CD4-positive, alpha-beta T cell treated with Interferon alpha-2 for 1 hour (primary cell): ENCODE data around the gene NCDN.
"Not testable (repeated sequence)": the region's sequence is repeated elsewhere in the genome, so short reads cannot be mapped to it uniquely, and the experiment has no call there.

Experiments used
- DNase-seq, 2 donors: peaks; one replicate each; pipeline ENCODE4 v3.0.0-alpha.2; 2020 to 2022

NCDN gene

DNA sequence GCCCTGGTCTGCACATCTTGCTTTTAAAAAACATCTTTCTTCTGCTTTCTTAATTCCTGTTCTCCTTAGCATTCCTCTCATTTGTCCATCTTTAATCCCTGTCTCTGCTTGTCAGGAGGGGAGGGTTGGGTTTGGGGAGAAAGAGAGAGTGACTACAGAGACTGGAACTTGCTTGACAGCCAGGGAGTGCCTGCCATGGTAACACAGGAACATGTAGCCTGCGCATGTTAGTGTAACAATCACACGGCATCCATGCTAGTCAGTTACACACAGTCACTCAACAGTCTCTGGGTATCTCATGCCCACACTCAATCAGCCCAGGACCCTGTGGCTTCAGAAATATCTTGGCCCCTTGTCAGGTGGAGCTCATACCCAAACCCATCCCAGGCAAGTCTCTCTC is 14.7 kb downstream of the NCDN start:
- no peak for DNase-seq

DNA sequence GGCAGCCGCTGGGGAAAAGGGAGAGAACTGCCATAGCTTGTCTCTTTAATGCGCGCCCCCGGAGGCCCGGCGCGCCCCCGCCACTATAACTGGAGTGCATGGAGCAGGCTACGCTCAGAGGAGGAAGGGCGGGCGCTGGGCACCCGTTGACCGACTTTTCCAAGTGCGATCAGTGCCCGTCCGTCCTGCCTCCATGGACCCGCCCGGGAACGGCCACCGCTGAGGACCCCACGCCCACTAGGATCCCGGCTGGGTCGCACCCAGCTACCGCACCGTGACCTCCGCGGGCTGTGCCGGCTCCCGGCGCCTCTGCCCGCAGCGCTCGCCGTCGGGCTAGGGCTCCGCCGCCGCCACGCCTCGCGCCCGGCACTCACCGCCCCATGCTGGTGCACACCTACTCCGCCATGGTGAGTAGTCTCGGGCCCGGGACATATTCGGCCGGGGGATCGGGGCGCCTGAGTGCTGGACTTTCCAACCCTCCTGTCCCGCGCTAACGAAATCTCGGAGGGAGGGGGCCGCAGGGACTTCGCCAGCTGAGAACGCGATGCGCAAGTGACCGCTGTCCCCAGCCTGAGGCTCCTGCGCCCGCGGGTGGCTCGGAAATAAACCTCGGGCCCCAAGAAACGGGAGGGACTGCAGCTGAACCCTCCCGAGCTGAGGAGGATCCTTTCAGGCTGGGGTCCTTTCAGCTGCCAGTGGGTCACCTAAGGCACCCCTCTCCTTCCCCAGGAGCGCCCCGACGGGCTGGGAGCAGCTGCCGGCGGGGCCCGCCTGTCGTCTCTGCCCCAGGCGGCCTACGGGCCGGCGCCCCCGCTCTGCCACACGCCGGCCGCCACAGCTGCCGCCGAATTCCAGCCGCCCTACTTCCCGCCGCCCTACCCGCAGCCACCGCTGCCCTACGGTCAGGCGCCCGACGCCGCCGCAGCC is 15.9 kb downstream of the NCDN start, which contains the start of gene TFAP2E:
TSS of gene TFAP2E (plus strand) at position 117 of the 927 bp plus-strand sequence. CDS start at position 381, 264 bp downstream.
- no peak for DNase-seq

DNA sequence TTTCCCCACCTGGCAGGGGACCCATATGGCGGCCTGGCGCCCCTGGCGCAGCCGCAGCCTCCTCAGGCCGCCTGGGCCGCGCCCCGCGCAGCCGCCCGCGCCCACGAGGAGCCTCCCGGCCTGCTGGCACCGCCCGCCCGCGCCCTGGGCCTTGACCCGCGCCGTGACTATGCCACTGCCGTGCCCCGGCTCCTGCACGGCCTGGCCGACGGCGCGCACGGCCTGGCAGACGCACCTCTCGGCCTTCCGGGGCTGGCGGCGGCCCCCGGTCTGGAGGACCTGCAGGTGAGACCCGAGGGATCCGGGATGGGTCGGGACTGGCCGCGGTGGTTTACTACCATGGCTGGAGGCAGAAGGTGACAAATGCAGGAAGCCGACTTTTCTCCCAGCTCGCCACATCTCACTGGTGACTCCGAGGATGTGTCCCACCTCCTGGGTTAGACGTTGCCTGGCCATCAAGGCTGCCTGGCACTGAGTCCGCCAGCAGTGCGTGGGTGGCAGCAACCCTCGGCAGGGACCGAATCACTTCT is 16.6 kb downstream of the NCDN start:
- DNase-seq: no peak

DNA sequence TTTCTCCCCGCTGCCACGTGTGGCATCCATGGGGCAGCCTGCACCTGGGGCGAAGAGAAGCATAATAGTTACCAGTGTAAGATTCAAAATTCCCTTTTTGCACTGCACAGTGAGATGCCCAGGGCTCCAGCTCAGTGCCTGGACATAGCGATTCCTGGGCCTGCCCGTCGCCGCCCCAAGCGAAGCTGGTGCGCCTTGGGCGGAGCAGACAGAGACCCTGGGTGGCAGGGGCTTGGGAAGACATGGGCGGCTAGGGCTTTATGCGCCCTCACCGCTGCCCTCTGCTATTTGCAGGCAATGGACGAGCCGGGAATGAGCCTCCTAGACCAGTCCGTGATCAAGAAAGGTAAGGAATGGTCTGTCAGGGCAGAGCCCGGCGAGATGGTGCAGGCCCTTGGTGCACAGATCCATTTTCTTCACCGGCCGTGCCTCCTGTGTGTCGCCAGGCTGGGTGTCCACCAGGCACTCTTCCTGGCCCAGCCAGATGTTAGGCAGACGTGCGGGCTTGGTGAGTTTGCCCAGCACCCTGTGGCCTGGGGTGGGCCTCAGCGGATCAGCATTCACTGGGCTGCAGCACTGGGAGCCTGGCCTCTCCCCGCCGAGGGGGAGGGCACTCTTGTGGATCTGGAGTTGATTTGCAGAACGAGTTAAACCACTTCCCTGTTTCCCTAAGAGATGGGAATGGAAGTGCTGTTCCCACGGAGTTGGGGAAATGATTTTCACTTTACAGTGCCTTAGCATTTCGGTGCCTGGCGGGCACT is 17.2 kb downstream of the NCDN start:
- DNase-seq: no peak

DNA sequence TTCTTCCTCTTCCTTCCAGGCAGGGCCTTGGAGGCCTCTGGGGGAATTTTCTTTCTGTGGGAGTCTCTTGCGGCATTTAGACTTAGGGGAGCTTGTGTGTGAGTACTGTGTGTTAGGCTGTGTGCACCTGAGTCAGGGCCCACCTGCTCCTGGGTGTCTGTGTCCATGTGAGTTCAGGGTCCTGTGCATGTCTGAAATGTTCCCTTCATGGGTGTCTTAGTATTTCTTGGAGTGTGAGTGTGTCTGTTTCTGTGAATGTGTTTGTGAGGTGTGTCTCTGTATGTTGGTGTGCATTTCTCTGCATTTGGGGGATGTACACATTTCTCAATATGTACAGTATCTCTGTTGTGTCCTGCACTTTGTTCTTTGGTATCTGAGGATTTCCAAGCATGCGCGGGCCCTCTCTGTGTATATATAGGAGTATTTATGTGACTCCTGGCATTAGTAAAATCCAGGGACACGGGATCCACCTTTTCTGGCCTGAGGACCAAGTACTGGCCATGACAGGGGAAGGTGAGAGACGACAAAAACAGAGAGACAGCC is 17.9 kb downstream of the NCDN start:
- DNase-seq: no peak

DNA sequence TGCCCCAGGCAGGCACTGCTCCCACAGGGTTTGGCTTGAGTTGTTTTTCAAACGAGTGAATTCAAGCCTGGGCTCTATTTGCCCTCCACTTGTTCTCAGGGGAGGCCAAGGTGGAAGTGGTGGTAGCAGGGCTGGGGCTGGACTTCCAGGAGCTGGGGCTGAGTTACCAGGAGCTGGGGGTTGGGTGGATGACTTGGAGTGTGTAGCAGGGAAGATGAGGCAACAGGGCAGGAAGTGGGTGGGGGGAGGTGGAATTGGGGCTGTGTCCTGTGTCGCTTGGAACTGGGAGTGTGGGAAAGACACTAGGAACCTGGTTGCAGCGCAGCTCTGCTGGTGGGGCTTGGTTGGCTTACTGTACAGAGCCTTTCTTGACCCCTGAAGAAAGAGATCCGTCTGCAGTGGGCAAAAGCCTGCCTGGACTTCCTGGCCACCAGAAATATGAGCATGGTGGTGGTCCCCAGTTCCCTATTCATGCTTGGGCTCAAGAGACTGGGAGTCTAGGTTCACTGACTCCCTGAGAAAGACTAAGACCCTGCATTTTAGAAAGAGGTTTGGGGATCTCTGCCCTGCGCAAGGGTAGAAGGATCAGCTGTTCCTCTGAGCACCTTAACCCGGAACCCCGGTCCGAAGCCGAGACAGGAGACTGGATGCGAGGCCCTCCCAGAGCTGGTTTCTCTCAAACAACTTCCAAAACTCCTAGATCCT is 18.6 kb downstream of the NCDN start:
- no peak for DNase-seq

DNA sequence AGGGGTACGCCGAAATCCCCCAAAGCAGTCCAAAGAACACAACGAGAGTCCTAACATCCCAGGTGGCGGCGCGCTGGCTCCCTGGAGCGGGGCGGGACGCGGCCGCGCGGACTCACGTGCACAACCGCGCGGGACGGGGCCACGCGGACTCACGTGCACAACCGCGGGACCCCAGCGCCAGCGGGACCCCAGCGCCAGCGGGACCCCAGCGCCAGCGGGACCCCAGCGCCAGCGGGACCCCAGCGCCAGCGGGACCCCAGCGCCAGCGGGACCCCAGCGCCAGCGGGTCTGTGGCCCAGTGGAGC is 19.1 kb downstream of the NCDN start:
- DNase-seq: not testable (repeated sequence)

DNA sequence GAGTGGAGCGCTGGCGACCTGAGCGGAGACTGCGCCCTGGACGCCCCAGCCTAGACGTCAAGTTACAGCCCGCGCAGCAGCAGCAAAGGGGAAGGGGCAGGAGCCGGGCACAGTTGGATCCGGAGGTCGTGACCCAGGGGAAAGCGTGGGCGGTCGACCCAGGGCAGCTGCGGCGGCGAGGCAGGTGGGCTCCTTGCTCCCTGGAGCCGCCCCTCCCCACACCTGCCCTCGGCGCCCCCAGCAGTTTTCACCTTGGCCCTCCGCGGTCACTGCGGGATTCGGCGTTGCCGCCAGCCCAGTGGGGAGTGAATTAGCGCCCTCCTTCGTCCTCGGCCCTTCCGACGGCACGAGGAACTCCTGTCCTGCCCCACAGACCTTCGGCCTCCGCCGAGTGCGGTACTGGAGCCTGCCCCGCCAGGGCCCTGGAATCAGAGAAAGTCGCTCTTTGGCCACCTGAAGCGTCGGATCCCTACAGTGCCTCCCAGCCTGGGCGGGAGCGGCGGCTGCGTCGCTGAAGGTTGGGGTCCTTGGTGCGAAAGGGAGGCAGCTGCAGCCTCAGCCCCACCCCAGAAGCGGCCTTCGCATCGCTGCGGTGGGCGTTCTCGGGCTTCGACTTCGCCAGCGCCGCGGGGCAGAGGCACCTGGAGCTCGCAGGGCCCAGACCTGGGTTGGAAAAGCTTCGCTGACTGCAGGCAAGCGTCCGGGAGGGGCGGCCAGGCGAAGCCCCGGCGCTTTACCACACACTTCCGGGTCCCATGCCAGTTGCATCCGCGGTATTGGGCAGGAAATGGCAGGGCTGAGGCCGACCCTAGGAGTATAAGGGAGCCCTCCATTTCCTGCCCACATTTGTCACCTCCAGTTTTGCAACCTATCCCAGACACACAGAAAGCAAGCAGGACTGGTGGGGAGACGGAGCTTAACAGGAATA is 19.7 kb downstream of the NCDN start:
- DNase-seq: peak; percentile 52 to 70

DNA sequence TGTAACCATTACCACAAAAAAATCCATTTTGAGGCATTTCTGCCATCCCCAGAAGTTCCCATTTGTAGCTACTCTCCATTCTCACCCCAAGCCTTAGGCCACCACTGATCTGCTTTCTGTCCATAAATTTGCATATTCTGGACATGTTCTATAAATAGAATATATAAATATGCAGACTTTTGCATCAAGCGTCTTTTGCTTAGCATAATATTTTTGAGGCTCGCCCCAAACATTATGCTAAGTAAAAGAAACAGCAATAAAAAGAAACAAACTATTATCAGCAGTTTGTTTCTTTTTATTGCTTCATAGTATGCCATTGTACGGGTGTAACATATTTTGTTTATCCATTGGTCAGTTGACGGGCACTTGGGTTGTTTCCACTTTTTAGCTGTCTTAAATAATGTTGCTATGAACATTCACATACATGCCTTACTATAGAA is 23.4 kb downstream of the NCDN start:
- no peak for DNase-seq

DNA sequence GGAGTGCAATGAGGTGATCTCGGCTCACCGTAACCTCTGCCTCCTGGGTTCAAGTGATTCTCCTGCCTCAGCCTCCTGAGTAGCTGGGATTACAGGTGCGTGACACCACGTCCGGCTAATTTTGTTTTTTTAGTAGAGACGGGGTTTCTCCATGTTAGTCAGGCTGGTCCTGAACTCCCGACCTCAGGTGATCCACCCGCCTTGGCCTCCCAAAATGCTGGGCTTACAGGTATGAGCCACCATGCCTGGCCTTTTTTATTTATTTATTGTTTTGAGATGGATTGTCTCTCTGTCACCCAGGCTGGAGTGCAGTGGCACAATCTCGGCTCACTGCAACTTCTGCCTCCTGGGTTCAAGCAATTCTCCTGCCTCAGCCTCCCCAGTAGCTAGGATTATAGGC is 24.0 kb downstream of the NCDN start:
- not testable (repeated sequence) for DNase-seq

DNA sequence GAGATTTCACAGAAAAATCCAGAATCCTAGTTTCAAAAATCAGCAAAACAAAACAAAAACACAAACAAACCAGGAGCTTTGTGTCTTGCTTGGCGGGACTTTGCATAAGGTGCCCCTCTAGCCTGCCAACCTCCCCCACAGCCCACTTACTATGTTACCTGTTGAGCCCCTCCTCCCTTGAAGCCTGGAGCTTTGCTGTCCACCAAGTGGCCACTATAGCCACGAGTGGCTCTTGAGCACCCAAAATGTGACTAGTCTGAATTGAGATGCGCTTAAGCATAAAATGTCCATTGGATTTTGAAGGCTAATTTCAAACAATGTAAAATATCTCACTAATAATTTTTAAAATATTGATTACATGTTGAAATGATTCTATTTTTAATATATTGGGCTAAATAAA is 27.7 kb downstream of the NCDN start:
- no peak for DNase-seq

DNA sequence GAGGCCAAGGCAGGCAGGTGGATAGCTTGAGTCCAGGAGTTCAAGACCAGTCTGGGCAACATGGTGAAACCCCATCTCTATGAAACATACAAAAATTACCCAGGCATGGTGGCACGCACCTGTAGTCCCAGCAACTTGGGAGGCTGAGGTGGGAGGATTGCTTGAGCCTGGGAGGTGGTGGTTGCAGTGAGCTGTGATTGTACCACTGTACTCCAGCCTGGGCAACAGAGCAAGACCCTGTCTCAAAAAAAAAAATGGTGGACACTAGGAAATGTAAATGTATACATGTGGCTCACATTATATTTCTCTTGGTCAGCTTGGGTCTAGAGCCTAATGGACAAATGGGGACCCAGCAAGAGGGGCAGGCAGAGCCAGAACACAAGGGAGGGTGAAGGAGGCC is 28.2 kb downstream of the NCDN start:
- DNase-seq: not testable (repeated sequence)

DNA sequence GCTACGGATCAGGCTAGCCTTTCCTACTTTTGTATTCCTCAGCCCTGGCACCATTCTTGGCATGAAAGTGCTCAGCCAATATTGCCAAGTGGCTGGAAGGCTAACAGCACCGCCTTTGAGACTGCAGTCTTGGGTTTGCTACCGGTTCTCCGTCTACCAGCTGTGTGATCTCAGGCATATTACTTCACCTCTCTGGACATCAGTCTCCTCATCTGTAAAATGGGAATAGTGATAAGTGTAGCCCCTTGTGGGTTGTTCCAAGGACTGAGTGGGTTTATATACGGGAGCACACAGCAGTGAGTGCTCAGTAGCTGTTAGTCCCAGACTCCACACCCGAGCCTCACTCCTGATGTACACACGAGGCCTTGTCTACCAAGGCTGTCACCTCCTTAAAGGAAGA is 29.2 kb downstream of the NCDN start:
- no peak for DNase-seq

DNA sequence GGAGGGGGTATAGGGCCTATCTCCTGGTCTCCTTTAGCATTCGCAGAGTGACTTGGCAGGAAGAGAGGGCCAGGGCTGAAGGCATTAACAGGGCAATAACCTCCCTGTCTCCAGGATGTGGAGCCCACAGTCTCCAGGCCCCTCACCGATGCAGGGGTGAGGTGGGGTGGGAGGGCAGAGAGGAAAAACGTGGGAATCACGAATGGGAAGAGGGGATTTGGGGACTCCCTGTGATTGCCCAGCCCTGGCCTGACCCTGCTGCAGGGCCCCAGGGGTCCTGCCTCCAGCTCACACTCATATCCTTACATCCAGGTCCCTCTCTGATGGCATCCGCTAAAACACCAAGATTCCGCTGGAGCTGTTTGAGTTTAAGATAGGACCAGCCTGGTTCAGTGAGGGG is 30.1 kb downstream of the NCDN start:
- DNase-seq: no peak

DNA sequence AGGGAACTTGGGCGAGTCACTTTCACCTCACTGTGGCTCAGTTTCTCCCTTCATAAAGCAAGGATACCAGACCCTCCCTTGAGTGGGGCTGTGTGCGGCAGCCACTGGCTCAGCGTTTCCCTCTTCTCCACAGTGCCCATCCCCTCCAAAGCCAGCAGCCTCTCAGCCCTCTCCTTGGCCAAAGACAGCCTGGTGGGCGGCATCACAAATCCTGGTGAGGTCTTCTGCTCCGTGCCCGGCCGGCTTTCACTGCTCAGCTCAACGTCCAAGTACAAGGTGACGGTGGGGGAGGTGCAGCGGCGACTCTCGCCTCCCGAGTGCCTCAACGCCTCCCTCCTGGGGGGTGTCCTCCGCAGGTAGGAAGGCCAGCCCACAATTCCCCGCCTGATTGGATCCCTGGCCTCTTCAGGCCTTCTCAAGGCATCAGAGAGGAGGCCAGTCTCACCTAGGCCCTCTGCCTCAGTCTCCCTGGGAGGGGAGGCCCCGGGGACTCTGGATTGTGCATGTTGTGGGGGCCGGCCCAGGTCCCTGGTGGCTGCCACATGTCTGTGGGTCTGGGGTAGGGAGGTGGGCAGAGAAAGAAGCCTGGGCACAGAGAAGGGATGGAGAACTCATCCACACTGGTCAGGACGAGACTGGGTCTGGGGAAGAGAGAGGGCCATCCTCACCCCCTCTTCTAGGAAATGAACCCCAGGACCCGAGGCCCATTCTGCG is 30.8 kb downstream of the NCDN start:
- no peak for DNase-seq

DNA sequence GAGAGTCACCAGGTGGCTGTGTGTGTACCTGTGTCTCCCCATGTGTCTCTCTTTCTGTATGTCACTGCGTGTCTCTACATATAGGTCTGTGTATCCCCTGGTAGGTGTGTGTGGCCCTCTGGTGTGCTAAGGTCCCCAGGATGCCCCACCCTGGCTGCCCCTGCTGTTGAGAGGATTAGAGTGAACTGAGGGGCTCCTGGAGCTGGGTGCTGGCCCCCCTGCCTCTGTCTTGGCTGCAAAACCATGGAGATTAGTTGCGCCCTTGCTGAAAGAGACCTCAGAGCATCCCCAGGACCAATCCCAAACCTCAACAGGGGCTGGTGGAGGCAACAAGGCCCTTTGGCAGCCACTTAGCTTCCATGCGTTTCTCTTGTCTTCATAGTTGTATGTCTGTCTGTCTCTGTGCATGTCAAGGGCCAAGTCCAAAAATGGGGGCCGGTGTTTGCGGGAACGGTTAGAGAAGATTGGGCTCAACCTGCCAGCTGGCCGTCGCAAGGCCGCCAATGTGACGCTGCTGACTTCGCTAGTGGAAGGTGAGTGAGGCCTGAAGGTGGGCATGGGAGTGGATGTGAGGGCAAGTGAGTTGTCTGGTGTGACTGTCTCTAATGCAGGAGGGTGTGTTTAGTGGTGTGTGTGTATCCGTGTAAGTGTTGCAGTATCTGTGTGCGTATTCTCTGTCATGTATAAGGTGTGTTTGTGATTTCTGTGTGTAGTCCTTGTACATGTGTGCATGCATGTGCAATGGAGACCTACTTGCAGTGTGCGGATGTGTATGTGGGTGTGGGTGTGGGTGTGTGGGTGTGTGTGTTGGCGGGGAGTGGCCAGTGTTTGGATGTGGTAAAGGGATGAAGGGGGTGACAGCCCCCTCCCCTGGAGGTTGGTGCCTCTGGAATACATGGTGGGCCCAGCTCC is 32.2 kb downstream of the NCDN start:
- no peak for DNase-seq

DNA sequence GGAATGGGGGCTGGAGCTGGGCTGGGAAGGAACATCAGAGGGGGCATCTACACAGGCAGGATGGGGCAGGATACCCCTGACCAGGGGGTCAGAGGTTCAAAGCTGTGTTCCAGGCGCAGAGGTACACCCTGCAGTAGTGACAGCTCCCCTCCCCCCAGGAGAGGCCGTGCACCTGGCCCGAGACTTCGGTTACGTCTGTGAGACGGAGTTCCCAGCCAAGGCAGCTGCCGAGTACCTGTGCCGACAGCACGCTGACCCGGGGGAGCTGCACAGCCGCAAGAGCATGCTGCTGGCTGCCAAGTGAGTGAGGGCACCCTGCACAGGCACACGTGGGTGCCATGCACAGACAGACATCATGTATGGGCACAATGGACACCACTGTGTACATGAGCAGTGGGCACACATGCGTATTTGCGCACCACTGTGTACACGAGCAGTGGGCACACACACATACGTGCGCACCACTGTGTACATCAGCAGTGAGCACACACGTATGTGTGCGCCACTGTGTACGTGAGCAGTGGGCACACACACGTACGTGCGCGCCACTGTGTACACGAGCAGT is 33.0 kb downstream of the NCDN start:
- DNase-seq: no peak

DNA sequence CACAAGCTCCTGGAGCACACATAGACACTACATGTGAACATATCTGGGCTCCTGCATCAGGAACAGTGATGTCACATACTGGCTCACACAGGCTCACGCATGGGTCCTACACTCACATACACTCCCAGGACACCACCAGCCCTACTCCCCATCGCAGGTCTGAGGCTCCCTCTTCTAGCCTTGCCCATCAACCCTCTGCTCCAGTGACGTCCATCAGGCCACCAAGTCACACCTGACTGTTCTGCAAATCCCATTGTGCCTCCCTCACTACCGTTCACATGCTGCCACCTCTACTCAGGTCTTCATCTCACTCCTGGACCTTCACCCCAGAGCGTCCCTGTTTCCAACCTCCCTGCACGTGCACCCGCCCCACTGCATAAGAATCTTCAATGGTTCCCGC is 33.6 kb downstream of the NCDN start:
- DNase-seq: no peak

DNA sequence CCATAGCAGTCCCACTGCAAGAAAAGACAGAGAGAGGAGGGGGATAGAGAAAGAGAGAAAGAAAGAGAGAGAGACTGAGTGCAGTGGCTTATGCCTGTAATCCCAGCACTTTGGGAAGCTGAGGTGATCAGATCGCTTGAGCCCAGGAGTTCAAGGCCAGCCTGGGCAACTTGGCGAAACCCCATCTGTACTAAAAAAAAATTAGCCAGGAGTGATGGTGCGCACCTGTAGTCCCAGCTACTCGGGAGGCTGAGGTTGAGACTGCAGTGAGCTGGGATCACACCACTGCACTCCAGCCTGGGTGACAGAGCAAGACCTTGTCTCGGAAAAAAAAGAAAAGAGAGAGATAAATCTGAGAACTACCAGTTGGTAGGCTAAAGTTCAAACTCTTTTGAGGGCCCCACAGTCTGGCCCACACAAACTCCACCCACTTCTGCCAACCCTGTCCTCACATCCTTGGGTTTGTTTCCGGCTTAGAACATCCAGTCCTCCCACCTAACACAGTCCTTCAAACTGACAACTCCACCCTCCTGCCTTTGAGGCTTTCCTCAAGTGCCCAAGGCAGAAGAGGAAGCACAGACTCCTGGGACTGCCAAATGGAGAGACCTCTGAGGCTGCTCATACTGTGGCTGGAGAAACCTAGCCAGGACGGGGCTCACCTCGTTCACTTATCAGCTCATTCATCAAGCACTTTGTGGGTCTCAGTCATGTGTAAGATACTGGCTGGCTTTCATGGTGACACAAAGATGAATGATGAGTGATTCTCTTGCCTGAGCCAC is 35.6 kb downstream of the NCDN start:
- DNase-seq: no peak
